Medulla oblongata (tissue), 1 donor: Measurements from ENCODE around the gene TBX3.

ENCODE experiments used
- DNase-seq: peaks from one replicate; pipeline ENCODE4 v3.0.0-alpha.2; 2015; ENCODE audit errors: extremely low spot score

TBX3 gene

GRCh38 chr12:114682785-114683708 is 928 bp downstream of the TBX3 start:
- no peak for DNase-seq

- DNase-seq = no peak
Measured at GRCh38 chr12:114682106-114682784, 1.7 kb downstream of the TBX3 start.

DNA sequence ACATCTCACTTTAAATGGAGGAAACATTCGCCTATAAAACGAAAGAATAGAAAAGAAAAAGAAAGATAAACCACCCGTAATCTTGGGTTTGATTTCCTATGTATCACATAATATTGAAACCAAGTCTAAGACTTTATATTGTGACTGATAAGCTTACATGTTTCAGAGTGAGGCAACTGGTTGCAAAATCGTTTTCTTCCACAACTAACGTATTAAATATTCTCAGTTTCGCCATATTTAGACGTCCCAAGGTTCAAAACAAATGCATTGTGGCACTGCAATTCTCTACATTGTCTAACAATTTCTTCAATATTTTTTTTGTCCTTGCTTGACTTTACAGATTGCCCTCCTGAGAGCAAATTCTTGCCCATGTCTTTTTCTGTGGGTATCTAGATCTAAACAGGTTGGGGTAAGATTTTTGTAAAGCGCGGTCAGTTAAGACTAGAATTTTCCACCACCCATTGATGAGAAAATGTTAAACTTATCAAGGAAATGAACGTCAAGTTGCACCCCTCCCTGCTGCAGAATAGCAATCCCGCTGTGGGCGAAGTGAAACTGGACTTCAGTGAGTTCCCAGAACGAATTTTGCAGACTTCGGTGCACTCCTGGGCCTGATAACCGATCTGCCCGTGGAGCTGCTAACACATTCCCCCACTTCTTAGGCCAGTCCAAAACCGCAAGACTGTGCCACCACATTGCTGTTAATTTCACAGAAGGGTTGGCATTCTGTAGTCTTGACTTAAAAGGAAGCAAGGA is 2.7 kb downstream of the TBX3 start:
- no peak for DNase-seq

GRCh38 chr12:114680604-114681069 is 3.3 kb downstream of the TBX3 start:
- no peak for DNase-seq

- no peak for DNase-seq
Measured at GRCh38 chr12:114679942-114680341, 4.0 kb downstream of the TBX3 start.

DNA sequence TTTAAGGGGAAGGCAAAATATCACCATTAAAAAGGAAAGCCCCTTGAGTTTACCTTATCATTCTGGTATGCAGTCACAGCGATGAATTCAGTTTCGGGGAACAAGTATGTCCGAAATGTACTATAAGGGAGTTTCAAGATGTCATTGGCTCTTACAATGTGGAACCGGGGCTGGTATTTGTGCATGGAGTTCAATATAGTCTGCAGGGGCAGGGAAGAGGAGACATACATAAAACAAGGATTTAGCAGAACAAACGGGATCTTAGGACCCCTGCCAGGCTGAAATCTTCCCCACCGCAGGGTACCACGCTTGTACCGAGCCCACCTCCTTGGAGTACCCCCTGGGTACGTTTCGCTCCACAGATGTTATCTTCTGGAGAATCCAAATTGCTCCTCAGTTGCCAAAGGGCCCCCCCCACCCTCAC is 4.5 kb downstream of the TBX3 start:
- no peak for DNase-seq

GRCh38 chr12:114678718-114679117 is 5.3 kb downstream of the TBX3 start:
- no peak for DNase-seq

DNA sequence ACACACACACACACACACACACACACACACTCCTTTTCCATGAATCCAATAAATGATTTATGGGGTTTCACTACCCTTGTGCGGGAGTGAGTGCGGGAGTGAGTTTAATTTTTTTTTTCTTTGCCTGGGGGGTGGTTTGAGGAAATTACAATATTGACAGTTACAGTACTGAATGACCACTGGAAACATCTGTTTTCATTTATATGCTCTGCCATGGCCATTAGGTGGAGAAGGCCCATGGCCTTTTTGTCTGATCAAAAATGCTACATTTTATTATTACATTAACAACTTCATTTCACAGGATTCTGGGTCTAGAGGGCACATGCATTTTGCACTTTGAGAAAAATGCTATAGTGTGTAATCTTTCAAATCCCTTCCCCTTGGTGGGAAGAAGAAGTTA is 5.9 kb downstream of the TBX3 start:
- DNase-seq = no peak

DNA sequence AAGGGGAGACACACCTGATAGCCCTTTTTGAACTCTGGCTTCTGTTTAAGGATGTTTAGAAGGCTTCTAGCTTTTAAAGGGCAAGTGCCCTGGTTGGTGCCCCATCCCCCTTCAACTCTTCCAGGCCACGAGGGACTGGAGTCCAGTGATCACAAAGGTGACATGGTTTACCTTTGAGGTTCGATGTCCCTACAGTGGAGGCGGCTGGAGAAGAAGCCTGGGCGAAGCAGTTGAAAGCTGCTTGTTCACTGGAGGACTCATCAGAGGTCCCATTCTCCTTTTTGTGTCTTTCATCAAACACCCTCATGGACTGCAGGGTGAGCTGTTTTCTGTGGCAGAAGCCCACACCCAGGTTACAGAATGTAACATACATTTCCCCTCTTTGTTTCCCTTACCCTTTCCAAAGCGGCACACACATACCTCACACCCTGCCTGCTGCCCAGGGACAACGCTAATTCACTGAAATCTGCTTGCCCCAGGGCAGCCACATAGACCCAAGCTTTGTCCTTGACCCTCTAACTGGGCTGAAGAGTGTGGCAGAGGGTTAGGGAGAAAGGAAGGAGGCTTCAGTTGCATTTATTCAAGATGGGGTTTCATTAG is 7.7 kb downstream of the TBX3 start:
- DNase-seq = no peak

DNA sequence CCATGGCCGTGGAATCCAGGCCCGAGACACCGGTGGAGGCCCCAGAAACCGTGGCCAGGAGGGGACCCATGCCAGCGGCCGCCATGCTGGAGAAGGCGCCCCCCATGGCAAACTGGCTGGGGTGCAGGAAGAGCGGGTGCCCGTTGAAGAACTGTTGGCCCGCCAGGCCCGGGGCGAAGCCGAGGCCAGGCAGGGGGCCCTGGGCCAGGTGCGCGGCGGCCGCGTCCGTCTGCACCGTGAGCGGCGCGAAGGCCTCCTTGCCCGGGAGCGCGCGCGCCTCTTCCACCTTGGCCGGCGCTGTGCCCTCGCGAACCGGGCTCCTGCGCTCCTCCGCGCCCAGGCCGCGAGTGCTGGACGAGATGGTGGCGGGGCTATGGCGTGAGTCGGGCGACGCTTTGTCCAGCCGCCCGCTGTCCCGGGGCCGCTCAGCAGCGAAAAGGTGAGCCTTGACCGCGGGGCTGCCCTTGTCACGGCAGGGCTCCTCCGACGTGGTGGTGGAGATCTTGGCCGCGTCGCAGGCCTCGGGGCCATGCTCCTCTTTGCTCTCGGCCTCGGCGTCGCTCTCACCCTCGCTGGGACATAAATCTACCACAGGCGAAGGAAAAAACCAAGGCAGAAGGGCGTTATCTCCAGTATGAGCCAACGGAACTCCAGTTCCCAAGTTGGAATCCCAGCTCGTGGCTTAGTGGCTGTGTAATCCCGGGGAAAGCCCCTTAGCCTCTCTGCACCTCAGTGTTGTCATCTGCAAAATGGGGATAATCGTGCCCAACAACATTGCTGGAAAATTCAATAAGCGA is 9.5 kb downstream of the TBX3 start:
- no peak for DNase-seq

- DNase-seq = no peak
Measured at GRCh38 chr12:114673901-114674250, 10.1 kb downstream of the TBX3 start.

DNA sequence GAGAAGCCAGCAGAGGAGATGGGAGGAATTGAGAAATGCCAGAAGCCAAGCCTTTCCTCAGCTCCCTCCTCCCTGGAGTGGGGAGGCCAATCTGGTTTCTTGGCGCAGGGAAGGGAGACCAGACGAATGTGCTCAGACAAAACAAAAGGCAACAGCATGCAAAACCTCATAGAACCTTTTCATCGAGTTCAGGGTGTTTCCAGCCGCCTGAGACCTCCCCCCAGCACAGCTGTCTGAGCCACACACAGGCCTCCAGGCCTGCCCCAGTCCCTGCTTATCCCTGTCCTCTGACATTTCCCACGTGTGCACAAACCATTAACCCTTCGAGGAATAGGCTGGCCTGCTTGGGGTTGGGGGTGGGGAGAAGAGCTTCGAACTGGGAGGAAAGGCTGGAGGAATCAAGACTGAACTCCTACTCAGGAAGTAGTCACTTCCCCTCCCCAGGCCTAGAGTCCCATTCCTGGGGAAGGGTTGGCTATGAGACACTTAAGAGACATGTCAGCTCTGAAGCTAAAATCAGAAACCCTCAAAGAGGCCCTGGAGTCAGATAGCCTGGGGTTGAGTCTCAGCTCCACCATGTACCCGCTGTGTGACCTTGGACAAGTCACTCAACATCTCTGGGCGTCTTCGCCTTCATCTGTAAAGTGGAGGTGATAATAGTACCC is 10.7 kb downstream of the TBX3 start:
- DNase-seq = no peak

- DNase-seq = no peak
Measured at GRCh38 chr12:114672817-114673168, 11.2 kb downstream of the TBX3 start.

DNA sequence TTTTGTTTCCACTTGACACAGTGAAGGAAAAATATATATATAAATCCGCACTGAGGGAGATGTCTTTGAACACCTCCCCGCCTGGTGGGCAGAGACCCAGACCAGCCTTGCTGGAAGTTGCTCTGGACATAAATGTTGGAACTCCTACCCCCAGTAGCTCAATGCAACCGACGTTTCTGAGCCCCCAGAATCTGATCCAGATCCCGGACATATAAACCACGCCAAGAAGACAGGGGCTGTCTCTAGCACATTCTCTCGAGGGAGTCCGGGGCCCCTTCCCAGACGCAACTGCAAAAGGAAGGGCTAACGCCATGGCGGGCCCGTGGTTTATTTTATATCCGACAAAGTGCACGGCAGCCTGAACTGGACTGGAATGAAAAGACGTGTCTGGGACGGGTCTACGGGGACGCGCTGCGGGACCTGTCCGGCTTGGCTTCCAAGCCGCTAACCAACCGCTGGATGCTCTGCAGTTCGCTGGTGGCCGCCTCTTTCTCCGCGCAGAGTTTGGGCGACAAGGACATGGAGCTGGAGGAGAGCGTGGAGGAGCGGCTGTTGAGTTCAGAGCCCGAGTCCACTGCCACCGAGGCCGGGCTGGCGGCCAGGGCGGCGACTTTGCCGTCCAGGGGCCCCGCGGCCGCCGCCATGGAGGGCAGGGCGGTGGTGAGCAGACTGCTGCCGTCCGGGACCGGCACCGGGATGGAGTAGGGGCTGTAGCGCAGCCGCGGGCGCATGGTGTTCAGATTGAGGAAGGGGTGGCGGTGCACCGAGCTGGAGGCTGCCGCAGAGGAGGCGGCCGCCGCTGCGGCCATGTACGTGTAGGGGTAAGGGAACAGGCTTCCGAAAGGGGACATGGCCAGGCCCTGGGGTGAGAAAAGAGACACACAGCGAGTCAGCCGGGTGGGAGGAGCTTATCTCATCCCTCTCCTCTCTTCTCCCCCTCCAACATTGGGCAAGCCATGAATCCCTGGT is 12.2 kb downstream of the TBX3 start:
- no peak for DNase-seq

DNA sequence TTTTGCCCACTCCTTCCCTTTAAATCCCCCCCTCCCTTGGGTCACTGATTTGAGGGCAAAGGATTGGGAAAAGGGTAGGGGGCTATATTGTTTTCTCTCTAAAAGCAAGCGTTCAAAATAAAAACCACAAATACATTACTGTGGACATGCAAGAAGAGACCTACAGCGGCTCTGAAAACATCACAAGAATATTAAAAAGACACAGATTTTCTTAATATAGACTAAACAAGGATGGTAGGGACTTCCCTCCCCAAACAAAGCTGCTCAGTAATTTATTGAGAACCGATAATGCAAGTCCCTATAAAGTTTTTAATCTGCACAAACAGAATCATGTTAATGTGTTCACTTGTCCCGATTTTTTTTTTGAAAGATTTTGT is 12.9 kb downstream of the TBX3 start:
- DNase-seq = no peak

DNA sequence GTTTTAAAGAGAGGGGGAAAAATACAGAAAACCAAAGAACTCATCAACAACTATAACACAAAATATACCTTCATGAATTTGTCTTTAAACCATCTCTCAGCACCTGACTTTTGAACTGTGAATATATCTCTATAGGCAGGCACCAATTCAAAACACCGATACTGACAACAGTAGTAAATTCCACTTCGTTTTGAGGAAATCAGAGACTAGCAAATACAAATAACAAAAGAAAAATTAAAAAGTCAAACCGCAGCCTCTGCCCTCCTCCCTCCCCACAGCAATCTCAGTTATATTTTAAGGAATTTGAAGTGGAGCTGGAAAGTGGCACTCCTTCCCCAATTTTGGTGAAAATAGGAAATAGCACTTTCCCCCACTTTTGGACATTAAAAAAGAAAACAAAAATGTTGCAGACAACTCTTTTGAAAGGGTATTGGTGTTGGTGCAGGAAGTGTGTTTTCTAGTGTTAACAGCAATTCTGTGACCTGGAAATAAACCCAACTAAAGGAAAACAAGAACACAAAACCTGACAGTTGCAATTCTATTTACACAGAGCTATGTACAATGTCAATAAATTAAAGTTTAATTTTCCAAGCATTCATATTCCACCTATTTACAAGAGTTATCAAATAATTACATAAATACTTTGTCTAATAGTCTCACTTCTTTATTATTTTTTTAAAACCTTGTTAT is 13.5 kb downstream of the TBX3 start:
- DNase-seq = no peak

DNA sequence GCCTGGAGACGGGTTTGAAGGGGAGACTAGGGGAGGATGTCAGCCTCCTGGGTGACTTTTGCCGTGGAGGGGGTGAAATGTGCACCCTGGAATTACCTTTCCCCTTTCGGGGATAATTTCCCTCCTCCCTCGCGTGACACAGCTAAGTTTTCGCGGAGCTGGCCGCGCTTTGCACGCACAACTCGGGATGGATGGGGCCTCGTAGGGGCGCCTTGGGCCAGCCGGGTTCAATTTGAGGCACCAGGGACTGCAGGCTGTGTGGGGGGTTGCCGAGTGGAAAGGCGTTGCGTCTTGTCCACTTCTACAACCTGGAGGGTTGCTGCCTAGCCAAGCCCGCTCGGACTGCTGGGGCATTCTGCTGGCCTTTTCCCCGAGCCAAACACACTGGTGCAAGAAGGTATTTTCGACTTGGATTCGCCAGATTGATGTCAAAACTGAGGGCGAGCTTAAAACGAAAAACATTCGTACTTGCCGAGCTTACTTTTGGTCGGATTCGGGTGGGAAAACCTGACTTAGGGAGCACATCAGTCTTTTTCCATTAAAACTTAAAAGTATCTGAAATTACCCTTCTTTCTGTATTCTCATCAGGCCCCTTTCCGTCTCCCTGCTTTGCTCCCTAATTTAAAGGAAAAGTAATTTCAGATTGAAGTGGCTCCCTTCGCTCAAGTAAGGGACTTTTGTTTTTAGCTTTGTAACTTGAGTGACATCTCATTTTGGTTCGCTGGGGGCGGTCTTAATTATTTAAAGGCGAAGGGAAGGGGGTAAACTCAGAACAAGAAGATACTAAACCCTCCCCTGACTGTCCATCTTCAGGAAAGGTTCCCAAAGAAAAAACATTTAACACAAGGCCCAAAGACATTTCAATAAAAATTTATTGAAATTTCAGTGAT is 14.3 kb downstream of the TBX3 start:
- DNase-seq = no peak

GRCh38 chr12:114668886-114669288 is 15.1 kb downstream of the TBX3 start:
- no peak for DNase-seq
